Panc1 (cell line): Measurements from ENCODE around the gene MBD3L3.
"Not testable (repeated sequence)": the region's sequence is repeated elsewhere in the genome, so short reads cannot be mapped to it uniquely, and the experiment has no call there.

Source experiments
- POLR2AphosphoS5 ChIP-seq: IDR thresholded peaks from 2 replicates; pipeline ENCODE4 v1.6.1; 2012; ENCODE audit warnings: mild to moderate bottlenecking, low read depth, low read length, moderate library complexity
- TCF7L2 ChIP-seq: IDR thresholded peaks from 2 replicates; pipeline ENCODE4 v1.6.1; 2011; ENCODE audit warnings: mild to moderate bottlenecking, low read depth, low read length, inconsistent platforms
- TF ChIP-seq, protein P1 (sequence below): fragments of 450-650 bp; IDR thresholded peaks from 2 replicates; pipeline ENCODE4 v1.5.1; 2017; ENCODE audit warnings: mild to moderate bottlenecking

DNA sequence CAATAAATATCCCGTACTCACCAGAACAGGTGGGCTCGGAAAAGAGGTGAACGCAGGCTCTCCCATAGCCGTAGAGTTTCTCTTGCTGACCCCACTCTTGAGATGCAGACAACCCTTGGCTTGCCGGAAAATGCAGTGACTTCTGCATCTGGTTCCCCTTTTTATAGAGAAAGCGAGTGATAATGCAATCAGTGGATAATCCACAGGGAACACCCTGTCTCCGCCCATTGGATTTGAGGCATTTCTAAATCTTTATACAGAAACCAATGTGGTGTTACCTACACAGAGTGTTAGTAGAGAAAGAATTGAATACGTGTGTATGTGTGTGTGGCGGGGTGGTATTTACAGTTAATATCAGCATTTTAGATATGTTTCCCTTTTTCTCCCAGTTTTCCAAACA is 18.4 kb downstream of the MBD3L3 start, which contains the start of gene MBD3L4:
- TF ChIP-seq, protein P1, sequence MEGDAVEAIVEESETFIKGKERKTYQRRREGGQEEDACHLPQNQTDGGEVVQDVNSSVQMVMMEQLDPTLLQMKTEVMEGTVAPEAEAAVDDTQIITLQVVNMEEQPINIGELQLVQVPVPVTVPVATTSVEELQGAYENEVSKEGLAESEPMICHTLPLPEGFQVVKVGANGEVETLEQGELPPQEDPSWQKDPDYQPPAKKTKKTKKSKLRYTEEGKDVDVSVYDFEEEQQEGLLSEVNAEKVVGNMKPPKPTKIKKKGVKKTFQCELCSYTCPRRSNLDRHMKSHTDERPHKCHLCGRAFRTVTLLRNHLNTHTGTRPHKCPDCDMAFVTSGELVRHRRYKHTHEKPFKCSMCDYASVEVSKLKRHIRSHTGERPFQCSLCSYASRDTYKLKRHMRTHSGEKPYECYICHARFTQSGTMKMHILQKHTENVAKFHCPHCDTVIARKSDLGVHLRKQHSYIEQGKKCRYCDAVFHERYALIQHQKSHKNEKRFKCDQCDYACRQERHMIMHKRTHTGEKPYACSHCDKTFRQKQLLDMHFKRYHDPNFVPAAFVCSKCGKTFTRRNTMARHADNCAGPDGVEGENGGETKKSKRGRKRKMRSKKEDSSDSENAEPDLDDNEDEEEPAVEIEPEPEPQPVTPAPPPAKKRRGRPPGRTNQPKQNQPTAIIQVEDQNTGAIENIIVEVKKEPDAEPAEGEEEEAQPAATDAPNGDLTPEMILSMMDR = not testable (repeated sequence)
- not testable (repeated sequence) for TF ChIP-seq POLR2AphosphoS5, TCF7L2
